Myocyte (in vitro differentiated cells): ENCODE results near the gene RAB5IF. TPM values are rescaled to one million over a fixed set of nuclear protein-coding genes. Genes with fewer than 3 reads are reported as not detected.

Experiments
- DNase-seq: peaks from one replicate; pipeline ENCODE4 v3.0.0-alpha.2; 2012; ENCODE audit warnings: low read depth
- total RNA-seq: library from RNA; depleted of rRNA; stranded (reverse); fragments of >200 nt; gene quantifications from 2 replicates; pipeline ENCODE4 v1.2.3, GENCODE V29; 2014

RAB5IF gene
- total RNA-seq, 1 donor from 2014 or later = 107 TPM

- no peak for DNase-seq
Measured at GRCh38 chr20:36658300-36658699, 52.7 kb downstream of the RAB5IF start.

Other genes with a start within 250 kb of the RAB5IF start
- gene MYL9, start 64.3 kb upstream of the RAB5IF start, total RNA-seq = 162 and 190 TPM in 2 replicates
- 11.3 and 22.1 TPM in 2 replicates for gene TGIF2, start 32.2 kb upstream of the RAB5IF start, total RNA-seq
- not detected in 2 replicates for gene SLA2, start 40.4 kb downstream of the RAB5IF start, total RNA-seq
- 13.3 and 15.6 TPM in 2 replicates for gene NDRG3, start 140.3 kb downstream of the RAB5IF start, total RNA-seq
- 4.6 and 8.4 TPM in 2 replicates for gene DSN1, start 168.0 kb downstream of the RAB5IF start, total RNA-seq